Kasumi-1 (cell line): ENCODE results near the gene ZNF134.

Experiments
- DNase-seq, 2 experiments: peaks; one replicate each; lab custom pipeline; 2025; lab: John Stamatoyannopoulos, UW

The ZNF134 gene

DNA sequence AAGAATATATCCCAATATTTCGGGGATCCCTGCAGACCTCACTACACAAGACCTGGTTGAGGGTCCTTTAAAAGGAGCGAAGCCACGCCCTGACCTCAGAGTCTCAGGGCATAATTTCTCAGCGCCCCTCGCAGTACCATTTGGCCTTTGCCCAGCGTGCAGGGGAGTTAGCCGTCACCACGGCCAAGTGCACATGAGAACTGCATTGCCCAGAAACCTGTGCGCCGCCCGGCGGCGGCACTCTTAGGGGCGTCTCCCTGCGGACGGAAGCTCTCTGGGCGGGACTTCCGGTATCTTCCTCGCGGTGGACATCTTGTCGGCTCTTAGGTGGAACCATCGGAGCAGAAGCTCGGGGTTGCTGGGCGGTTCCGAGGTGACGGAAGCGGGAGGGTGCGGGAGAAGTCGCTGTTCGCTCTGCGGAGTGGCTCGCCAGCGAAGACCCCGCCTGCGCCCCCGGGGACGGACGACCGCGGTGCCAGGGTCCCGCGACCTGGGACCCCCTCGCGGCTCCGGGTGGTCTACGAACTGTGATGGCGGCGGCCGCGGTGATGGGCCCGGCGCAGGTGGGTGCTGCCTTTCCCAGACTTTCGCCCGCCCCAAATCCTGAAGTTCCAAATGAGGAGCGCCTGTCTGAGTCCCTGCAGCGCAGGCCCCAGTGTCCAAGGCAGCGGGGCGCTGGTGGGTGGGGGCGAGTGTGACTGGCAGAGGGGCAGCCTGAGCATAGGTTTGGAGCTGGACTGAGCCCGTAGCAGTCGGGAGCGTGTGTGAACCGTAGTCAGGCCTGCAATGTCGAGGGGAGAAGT lies at the start of gene ZNF134:
ZNF134 (plus strand) TSS at position 302 of the 803 bp plus-strand sequence. CDS start 5,227 bp downstream, outside the sequence.
- peak; percentile 89 to 92 for DNase-seq

DNA sequence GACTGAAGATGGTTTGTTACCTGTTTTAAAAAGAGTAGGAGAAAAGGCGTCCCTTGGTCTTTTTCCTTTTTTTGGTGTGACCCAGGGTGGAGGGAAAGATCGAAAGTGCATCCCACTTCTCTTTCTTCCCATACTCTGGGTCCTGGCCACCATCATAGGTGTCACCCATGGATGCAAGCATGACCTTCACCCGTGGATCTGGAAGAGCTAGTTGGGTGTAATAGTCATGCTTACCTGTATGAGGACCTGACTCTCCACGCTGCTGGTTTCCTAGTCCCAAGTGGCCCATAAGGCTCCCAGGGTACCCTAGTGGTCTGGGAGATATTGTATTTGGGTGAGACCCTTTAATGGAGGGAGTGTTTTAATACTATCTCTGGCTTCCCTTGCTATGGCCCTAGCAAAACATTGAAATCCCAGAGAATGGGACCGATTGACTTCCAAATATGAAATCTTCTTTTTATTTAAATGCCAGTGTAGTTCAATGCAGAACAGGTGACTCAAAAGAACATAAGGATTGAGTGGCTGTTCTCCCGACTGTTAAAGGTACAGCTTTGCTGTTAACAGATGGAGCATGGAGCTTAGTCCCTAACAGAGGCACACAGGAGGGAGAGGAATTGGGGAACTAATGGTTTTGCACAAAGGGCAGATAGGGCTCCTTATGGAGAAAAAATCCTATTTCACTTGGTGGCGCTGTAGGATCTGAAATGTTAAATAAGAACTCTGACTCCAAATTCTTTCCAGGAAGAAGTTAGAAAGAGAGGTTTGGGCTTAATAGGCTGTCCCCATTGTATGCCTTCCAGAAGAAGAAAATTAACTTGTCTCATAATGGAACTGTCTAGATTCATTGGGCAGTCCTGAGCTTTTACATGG lies 47.4 kb upstream of the ZNF134 start:
- peak; percentile 20 to 32 for DNase-seq

DNA sequence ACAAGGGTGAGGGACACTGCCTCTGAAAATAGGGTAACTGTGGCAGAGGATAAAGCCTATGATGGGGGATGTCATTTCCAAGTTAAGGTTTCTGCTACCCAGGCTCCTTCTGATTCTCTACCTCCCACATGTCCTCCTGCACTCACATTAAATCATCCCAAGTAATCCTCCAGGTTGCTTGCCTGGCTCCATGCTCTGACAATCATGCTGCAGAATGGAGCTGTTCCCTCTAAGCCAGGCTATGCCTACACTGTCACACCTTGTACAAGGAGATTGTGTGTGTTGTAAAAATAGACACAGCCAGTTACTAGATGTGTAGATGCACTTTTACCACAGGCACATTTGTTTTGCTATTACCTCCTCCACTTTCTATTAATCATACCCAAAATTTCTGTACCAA lies 43.3 kb upstream of the ZNF134 start:
- DNase-seq = no peak

DNA sequence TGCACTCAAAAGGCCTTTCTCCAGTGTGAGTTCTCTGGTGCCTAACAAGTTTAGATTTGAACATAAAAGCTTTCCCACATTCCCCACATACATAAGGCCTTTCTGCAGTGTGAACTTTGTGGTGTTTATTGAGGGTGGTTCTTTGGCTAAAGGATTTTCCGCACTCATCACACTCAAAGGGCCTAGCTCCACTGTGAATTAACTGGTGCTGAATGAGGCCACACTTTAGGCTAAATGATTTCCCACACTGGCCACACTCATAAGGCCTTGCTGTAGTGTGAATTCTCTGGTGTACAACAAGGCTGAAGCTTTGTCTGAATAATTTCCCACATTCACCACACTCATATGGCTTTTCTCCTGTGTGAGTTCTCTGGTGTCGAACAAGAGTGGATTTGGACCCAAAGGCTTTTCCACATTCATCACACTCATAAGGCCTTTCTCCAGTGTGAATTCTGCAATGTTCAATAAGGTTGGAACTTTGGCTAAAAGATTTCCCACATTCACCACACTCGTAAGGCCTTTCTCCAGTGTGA lies 41.6 kb upstream of the ZNF134 start:
- no peak for DNase-seq

DNA sequence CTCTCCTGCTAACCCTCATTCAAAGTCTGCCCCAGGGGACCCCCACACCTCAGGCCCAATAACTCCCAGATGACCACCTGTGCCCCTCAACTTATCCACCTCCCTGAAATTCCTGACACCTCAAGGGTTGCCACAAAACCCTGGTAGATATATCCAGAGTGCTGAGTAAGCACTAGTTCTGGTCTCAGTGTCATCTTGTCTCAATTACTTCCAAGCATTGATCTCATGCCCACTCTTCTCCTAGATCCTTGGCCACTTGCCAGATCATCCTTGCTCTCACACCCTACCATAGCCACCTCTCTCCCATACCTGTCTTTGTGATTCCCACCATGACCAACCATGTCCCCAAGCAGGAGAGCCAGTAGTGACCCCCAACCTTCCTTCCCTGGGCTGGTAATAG lies 37.4 kb upstream of the ZNF134 start:
- DNase-seq = no peak

DNA sequence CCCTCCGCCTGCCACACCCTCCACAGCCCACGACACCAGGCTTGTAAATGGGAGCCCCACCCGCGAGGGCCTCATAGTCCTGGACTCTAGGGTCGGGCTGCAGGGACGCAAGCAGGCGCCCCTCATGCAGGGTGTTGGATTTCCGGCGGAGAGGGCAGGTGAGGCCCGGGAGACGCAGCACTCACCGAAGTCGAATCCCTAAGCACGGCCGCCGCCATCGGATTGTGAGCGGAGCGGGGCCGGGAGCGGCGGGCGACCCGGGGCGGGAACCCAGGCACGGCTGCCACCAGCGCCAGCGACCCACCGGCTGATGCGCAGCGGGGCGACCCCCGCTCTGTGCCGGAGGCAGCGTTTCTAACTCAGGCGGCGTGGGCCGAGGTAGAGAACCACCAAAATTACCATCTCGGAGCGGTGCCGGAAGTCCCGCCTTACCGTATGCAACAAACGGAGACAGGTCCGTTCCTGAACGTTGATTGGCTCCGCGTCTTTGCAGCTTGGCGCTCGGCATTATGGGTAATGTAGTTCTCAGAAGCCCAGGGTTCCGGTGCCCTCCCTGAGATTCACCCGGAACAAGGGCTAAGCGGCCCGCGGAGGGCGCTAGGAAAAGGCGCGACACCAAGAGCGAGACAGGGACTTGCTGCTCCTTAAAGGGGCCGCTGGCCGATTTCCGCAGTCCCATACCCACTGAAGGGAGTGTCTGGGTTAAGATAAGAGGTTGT lies 35.4 kb upstream of the ZNF134 start, which contains the start of gene ZNF416:
ZNF416 (minus strand) TSS at position 425 of the 719 bp plus-strand sequence; CDS start at position 218, 207 bp downstream.
- DNase-seq = peak; percentile 98

DNA sequence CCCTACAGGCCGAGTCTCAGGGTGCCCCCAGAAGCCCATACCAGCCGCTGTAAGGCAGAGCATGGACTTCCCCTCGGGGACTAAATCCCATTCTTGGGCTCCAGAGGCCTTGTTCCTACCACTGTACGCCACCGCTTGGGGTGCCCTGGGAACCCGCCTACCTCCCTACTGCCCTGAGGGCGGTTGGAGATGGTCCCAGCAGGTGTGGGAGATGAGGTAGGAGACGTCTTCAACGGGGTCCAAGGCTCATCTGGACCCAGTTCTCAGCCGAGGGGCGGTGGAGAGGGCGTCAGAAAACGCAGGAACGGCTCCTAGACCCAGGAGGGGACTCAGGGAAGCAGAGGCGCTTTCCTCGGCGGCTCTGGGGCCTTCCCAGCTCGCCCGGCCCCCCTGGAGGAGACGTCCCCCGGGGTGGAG lies 30.9 kb upstream of the ZNF134 start:
- no peak for DNase-seq

DNA sequence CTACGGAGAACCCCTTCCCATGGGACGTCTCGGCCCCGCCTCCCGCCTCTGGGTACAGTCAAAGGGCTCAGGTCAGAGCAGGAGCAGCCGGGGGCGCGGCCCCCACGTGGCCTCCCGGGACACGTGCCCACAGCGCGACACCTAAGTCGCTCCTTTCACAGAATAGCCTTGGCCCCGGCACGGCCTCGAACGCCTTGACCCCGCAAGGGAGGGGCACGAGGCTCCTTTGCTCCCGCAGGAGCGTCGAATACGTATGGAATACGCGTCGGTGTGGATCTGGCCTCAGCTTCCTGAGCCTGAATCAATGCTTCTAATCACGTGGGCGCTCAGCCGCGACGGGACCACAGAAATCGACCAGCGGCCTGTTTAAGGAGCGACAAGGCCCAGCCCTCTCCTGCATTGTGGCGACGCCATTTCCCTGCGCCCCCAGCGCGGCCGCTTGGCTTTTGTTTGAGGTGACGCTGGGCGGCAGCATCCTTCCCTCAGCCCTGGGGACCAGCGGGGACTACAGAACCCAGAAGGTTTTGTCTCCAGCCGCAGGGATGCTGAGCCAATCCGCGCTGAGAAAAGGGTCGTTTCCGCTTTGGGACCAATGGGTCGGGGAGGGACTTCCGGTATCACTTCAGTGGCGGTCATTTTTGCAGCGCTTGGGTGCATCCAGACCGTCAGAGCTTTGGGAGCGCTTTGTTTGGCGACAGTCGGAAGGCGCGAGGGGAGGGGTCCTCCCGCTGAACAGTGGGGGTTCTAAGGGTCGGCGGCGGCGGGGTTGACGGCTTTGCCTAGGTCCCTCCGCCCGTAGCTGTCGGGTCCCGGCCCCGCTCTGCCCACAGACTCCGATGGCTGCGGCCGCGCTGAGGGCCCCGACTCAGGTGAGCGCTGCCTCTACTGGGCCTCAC lies 30.3 kb upstream of the ZNF134 start, which contains the start of gene ZIK1:
ZIK1 (plus strand) TSS at position 625 of the 896 bp plus-strand sequence; CDS start at position 837, 212 bp downstream.
- DNase-seq = no peak

DNA sequence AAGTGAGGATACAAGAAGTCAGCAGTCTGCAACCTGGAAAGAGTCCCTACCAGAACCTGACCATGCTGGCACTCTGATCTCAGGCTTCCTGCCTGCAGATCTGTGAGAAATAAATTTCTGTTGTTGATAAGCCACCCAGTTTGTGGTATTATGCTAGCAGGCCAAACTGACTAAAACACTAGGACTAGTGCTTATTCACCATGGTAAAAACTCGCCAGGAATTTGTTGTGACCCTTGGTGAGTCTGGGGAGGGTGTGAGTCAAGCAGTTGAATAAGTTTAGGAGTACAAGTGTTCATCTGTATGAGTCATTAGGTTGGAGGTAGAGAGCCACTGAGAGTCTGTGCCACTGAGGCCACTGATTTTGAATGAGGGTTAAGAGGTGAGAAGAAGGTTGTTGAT lies 26.5 kb upstream of the ZNF134 start:
- no peak for DNase-seq

DNA sequence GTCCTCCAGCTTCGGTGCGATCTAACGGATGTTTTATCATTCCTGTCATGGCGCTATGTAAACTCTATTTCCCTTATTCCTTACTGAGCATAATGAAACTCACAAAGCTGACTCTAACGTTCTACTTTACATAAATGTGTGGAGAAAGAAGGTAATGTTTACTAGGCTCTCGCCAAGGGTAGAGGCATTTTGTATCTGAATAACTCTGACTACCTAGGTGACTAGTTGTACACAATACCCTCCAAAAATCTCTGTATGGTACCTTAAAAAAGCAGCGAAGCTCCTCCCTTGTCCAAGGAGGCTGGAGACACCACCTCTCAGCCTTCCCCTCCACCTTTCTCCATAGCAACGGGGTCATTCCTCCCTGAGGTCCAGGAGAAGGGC lies 14.7 kb upstream of the ZNF134 start:
- DNase-seq = no peak

DNA sequence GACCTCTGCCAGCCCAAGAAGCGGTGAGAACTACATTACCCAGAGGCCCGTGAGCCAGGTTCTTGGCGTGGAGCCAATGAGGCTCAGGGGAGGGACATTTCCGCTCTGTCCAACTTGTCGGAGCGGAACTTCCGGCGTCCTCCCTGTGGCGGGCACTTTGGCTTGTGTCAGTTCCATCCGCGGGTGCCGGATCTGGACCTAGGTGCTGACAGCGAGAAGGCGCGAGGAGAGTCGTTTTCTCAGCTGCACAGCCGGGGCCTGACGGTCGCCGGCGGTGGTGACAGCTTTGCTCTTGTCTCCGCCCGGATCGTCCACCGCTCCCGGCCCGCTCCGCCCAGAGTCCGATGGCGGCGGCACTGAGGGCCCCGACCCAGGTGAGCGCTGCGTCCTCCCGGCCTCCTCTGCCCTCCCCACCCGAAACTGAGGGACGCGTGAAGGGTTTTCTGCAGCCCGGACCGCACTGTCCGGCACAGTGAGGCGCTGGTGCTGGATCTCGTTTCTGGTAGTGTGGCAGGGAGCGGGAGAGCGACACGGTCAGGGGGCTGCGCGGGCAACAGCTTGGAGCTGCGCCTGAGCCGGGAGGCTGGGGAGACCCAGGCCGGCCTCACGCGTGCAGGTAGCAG lies 14.2 kb upstream of the ZNF134 start, which contains the start of gene ZNF530:
ZNF530 (plus strand) TSS at position 125 of the 623 bp plus-strand sequence. CDS start 4,461 bp downstream, outside the sequence.
- peak; percentile 74 to 87 for DNase-seq

DNA sequence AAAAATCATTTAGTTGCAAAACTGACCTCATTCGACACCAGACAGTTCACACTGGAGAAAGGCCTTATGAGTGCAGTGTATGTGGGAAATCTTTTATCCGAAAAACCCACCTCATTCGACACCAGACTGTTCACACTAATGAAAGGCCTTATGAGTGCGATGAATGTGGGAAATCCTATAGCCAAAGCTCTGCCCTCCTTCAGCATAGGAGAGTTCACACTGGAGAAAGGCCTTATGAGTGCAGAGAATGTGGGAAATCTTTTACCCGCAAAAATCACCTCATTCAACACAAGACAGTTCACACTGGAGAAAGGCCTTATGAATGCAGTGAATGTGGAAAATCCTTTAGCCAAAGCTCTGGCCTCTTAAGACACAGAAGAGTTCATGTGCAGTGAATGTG lies 7.1 kb upstream of the ZNF134 start:
- DNase-seq = no peak

DNA sequence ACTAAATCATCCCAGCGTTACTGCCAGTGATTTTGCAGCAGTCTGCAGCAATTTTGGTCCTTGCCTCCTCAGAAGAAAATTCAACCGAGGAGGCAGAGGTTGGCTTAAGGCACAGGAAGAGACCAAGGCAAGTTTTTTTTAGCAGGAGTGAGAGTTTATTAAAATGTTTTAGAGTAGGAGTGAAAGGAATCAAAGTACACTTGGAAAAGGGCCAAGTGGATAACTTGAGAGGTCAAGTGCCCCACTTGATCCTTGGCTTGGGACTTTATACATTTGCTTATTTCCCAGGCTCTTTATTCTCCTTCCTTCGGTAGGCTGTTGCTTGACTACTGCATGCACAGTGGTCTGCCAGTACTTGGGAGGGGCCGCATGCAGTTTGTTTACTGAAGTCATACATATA lies 2.9 kb upstream of the ZNF134 start:
- no peak for DNase-seq

DNA sequence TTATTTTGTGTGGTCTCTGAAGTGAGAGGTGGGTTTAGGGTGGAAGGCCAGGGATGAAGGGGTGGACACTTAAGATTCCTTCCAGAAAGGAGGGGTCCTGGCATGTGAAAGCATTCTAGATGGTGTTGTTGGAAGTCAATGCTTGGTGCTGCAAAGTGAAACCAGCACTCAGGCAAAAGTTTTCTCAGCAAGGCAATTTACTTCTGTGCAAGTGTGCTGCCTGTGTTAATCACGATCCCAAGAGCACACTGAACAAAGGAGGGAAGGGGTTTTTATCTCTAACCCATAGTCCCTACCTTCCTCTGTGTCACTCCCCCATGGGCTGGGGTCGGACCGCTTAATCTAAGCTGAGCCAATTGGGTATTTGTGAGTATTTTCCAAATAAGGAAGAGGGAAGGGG lies 1.3 kb downstream of the ZNF134 start:
- DNase-seq = no peak

DNA sequence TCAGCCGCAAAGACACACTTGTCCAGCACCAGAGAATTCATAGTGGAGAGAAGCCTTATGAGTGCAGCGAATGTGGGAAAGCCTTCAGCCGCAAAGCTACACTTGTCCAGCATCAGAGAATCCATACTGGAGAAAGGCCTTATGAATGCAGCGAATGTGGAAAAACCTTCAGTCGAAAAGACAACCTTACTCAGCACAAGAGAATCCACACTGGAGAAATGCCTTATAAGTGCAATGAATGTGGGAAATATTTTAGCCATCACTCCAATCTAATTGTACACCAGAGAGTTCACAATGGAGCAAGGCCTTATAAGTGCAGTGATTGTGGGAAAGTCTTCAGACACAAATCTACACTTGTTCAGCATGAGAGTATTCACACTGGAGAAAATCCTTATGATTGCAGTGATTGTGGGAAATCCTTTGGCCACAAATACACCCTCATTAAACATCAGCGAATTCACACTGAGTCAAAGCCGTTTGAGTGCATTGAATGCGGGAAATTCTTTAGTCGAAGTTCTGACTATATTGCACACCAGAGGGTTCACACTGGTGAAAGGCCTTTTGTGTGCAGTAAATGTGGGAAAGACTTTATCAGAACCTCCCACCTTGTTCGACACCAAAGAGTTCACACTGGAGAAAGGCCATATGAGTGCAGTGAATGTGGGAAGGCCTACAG lies 6.8 kb downstream of the ZNF134 start:
- no peak for DNase-seq

DNA sequence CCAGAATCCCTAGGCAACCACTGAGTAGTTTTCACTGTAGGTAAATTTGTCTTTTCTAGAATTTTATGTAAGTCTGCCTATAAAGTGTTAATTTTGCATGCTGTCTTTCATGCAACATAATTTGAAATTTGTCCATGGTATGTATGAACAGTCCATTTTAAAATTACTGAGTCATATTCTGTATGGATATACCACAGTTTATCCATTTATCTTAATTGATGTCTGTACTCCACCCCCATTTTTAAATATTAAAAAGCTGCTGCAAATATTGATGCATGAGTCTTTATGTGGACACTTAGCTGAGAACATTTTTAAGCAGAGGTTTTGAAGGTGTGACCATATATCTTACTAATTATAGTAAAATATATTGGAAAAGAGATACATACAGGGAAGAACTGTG lies 9.0 kb downstream of the ZNF134 start:
- no peak for DNase-seq

DNA sequence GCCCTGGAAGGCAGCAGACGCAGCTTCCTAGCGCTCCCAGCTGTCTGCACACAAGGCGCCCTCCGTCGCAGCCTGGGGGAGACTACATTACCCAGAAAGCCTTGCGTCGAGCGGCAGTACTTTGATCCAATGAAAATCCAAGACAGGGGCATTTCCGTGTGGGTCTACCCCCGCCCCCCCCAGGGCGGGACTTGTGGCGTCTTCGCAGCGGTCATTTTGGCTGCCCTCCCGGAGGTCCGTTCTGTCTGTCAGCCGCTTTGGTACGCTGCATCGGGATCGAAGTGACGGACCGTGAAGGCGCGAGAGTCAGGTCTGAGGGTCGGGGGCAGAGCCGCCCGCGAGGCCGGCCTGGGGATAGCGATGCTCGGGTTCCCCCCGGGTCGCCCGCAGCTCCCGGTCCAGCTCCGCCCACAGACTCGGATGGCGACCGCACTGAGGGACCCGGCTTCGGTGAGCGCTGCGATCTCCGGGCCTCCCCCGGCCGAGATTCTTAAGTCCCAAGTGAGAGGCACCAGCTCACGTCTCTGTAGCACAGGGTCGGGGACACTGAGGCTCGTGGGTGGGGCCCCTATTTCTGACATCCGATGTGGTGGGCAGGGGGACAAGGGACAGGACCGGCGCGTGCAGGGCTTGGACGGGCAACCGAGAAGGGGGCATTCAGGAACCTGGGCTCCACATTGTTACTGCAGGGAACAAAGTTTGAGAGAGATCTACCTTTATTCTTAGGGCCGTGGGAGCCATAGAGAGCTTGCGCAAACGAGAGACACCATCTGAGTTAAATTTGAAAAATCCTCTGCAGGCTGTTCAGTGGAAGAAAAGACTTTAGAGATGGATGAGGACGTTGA lies 19.2 kb downstream of the ZNF134 start, which contains the start of gene ZNF211:
ZNF211 (plus strand) TSS at position 182 of the 845 bp plus-strand sequence; CDS start at position 361, 179 bp downstream.
- peak; percentile 96 to 97 for DNase-seq

DNA sequence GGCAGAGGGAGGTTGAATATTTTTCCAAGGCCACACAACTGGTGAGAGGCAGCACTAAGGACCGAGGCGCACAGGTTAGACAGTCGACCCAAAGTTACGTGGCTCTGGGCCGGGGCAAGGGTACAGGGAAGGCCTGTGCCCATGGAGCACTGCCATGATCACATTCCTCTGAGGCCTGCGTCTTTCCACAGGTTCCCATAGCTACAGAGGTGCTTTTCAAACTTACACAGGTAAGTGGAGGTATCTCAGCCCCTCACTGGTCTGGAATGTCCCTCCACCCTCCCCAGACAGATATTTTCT lies 19.7 kb downstream of the ZNF134 start:
- DNase-seq = no peak

DNA sequence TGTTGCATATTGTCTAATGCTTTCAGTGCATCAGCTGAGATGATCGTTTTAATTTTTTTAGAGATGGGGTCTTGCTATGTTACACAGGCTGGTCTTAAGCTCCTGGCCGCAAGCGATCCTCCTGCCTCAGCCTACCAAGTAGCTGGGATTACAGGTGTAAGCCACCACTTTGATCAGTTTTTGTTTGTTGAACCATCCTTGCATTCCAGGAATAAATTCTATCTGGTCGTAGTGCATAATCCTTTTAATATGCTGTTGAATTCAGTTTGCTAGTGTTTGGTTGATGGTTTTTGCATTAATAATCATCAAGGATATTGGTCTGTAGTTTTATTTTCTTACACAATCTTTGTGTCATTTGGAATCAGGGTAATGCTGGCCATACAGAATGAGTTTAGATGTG lies 23.3 kb downstream of the ZNF134 start:
- DNase-seq = no peak
